Measurements from ENCODE around the gene TCF7L2. TPM values are rescaled to one million over a fixed set of nuclear protein-coding genes. Genes with fewer than 3 reads are reported as not detected.

TCF7L2 gene
- total RNA-seq, 3 donors from 2014 or later: 0.76 to 1.9 (median 0.90) TPM

DNA sequence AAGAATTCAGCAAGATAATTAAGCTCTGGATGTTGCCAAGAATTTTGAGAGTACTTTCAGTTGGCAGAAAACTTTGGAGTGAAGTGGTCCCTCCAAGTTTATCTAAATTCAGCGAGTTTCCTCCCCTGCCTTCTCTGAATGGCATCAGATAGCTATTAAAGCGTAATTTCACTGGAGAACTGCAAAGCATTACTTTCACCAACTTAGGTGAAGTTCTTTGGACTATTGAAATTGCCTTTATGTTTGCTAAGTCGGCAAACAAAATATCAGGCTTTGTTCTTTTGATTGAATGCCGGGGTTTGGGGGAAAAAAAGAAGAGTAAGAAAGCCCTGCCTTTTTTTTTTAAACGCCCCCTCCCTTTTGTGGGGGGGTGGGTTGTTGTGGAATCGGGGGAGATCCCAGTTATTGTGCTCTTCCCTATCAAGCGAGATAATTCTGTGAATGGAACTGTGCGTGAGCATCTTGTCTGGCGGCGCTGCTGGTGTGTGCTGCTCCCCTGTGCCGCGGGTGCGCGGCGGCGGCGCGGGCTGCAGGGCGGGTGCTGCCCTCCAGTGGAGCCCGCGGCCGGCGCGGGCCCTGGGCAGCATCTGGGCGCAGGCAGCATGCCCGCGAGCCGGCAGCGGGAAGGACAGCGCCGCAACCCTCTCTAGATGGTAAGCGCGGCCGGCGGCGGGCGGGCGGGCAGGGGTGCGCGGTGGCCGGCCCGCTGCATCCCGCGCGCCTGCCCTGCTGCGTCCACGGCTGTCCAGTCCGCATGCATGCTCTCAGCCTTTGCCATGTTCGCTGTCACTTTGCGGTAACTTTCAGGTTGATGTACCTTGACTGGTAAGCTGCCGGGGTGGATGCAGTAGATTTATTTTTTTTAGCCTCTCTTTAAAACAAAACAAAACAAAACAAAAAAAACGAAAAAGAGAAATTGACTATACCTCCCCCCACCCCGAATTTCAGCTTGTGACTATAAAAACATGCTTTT lies 176.5 kb downstream of the TCF7L2 start:
- Mint-ChIP-seq H3K27me3 (ENCODE audit: low read depth) (peaks cover 45% of the 10 kb centered on the region), H3K4me1 (ENCODE audit: low read depth) (peaks cover 6% of the 10 kb centered on the region), H3K4me3 (peak overlapping the region; percentile 55), H3K9me3 (no peaks in the 10 kb centered on the region), H3K36me3 (ENCODE audit: insufficient read depth) (no peaks in the 10 kb centered on the region)
- peak; percentile 98 to 100 for ATAC-seq
- DNase-seq: no peak

DNA sequence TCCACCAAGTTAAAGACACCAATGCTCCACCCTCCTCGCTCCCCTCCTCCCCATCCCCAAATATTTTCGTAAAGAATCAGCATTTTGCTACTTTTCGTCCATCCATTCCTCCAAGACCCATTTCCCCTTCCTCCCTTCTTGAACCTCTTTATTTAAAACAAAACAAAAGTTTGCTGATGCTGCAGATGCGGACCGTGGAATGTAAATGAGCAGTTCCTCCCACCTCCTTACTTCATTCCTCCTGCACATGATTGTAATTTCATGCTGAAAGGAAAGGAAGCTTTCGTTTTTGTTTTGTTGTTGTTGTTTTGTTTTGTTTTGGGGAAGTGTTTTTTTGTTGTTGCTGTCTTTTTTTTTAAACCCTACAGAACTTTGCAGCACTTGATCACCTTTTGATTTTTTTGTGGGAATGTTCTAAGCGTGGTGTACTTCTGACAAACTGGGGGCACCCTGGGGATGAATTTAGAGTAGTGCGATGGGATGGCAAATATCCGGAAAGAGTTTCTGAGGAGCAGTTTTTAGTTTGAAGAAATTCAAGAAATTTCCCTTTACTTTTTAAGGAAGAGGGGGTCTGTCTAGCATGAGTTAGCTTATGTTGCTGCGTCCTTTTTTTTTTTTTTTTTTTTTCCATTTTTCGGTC lies 177.3 kb downstream of the TCF7L2 start:
- no peak for ATAC-seq

DNA sequence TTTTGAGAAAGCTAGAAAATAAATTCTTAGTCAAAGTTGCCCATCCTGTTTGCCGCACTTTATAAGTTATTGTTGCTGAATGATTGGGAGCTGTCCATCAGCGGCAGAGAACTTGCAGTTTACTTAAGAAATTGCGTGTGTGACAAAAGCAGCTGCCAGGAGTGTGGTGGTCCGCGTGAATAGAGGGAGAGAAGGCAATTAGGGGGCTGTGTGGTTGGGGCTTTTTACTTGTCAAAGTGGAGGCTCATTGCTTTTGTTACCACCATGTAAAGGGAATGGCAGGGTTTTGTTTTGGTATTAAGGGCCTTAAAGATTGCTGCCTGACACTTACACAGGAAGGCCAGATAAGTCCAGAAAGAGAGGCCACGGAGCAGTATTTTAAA lies 177.8 kb downstream of the TCF7L2 start:
- no peak overlapping the region for H3K4me3 Mint-ChIP-seq
- DNase-seq: no peak
- ATAC-seq: no peak
- no peaks in the 10 kb centered on the region for H3K9me3 Mint-ChIP-seq
- H3K4me1 Mint-ChIP-seq (ENCODE audit: low read depth): peaks cover 6% of the 10 kb centered on the region
- H3K27me3 Mint-ChIP-seq (ENCODE audit: low read depth): peaks cover 45% of the 10 kb centered on the region
- H3K36me3 Mint-ChIP-seq (ENCODE audit: insufficient read depth): no peaks in the 10 kb centered on the region

More for the DNA sequence above, 177.3 kb downstream of the TCF7L2 start:
- Mint-ChIP-seq H3K4me3 (no peak overlapping the region), H3K36me3 (ENCODE audit: insufficient read depth) (no peaks in the 10 kb centered on the region), H3K4me1 (ENCODE audit: low read depth) (peaks cover 6% of the 10 kb centered on the region), H3K27me3 (ENCODE audit: low read depth) (peaks cover 45% of the 10 kb centered on the region), H3K9me3 (no peaks in the 10 kb centered on the region)
- DNase-seq: no peak

DNA sequence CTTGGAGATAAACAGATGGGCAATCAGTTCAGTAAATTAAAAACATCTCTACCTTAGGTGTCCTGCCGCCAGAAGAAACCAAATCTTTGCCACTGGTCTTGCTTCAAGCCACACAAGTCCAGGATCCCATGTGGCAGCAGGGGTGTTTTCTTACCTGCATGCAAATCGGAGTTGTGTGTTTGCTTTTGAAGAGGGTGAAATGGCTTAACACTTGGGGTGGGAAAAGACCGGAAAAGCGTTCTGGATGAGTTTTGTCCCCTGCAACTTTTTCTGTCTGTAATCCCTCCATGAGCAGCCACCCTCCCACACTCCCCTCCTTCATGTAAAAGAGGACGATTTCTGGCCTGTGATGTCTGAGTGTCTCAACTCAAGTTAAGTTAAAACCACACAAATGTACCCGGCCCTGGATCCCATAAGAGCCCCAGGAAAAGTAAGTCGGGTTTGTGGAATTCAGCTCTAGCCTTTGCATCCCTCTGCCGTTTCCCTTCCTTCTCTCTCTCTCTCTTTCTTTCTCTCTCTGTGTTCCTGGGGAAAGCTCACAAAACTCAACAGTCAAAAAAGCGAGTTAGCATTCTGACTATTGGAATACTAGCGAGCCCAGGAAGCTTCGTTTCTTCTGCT lies 178.5 kb downstream of the TCF7L2 start:
- Mint-ChIP-seq H3K36me3 (ENCODE audit: insufficient read depth) (peaks cover 2% of the 10 kb centered on the region), H3K27me3 (ENCODE audit: low read depth) (peaks cover 42% of the 10 kb centered on the region), H3K9me3 (no peaks in the 10 kb centered on the region), H3K4me1 (ENCODE audit: low read depth) (peaks cover 6% of the 10 kb centered on the region), H3K4me3 (no peak overlapping the region)
- no peak for DNase-seq
- no peak for ATAC-seq

DNA sequence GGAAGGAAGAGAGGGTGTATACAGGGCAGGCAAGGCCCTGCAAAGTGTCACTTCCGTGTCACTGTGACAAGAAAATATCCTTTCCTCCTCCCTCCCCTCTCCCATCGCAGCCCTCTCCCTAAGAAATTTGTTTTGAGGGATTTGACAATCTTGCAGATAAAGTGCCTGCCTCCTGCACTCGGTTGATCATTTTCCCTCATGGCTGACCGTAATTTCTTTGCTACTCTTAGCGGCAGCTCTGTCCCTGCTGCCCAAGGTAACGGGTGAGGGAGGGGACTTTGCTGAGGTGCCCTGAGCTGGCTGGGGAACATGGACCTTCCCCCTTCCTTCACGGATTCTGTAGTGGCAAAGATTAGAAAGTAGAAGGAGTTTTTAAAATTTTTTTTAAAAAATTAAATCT lies 179.1 kb downstream of the TCF7L2 start:
- peaks cover 6% of the 10 kb centered on the region for H3K4me1 Mint-ChIP-seq (ENCODE audit: low read depth)
- H3K27me3 Mint-ChIP-seq (ENCODE audit: low read depth): peaks cover 39% of the 10 kb centered on the region
- H3K36me3 Mint-ChIP-seq (ENCODE audit: insufficient read depth): peaks cover 2% of the 10 kb centered on the region
- no peaks in the 10 kb centered on the region for H3K9me3 Mint-ChIP-seq
- ATAC-seq: no peak
- DNase-seq: no peak
- no peak overlapping the region for H3K4me3 Mint-ChIP-seq

DNA sequence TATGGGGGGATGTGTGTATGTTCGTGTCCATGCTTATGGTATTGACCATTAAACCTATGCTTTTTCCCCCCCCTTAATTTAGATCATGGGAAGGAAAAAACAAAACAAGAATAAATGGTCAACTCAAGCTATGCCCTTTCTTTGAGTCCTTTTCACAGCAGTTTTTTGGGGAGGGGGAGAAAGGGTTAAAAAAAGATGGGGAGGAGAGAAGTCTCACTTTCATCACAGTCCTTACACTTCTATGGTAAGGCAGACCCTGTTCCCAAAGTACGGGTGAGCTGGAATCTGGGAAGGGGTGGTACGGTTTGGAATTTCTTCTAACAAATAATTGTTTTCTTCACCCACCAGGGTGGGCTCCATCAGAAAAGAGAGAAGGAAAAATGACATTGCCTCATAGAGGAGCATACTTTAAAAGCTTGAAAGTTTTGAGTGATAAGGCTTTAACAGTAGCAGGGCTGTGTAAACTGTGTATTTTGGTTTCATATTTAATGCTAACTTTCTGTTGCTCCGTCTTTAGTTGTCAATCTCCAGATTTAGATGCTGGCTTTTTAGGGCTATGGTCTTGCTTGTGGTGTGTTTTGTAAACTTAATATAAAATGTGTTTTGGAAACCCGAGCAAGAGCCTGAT lies 180.1 kb downstream of the TCF7L2 start:
- H3K27me3 Mint-ChIP-seq (ENCODE audit: low read depth): peaks cover 34% of the 10 kb centered on the region
- no peak overlapping the region for H3K4me3 Mint-ChIP-seq
- peaks cover 2% of the 10 kb centered on the region for H3K36me3 Mint-ChIP-seq (ENCODE audit: insufficient read depth)
- ATAC-seq: no peak
- no peak for DNase-seq
- H3K9me3 Mint-ChIP-seq: no peaks in the 10 kb centered on the region
- peaks cover 6% of the 10 kb centered on the region for H3K4me1 Mint-ChIP-seq (ENCODE audit: low read depth)

DNA sequence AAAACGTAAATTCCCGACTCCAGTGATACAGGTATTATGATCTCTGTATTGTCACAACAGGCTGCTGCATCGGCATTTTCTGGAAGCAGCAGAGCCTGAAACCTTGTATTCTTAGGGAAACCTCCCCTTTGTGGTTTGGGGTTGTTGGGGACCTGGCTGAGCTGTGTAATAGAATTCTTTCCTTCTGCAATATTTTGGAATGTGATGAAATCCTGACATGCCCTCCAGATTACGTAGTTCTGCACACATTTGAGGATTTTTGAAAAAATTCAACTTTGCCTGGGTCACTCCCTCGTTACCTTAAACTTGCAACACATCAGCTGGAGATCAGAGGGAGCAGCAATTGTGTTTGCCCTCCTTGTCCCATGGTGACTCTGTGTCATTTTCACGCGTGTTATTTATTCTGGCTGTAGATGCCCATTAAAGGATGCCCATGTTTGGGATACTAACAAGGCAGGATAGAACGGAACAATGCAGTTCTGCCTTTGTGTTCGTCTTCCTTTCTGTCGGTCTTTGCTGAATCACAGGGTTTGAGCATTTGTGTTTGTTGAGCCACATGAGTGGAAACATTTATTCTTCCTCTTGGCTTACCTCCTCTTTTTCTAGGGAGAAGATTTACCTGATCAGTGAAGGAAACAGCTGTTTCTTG lies 181.7 kb downstream of the TCF7L2 start:
- H3K9me3 Mint-ChIP-seq: no peaks in the 10 kb centered on the region

DNA sequence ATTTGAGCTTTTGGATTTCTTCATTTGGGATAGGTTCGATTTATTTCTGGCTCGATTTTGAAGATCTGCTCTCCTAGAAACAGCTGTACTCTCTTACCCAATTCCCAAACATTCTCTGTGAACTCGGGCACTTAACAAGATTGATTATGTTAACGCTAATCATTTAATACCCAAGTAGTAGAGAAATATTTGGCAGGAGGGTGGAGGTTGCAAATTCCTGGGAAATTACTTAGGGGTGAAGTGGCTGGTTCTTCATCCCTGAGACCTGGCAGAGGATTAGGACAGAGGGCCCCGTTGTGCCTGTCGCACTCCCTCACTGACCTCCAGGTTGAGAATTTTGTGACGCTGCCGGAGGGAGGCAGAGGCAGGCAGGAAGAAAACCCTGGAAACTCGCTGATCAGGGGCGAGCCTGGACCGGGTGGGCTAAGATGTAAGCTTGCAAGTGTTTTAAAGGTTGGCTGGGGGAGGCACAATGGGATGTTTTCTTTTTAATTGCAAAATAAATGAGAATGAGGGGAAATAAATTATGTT lies 182.6 kb downstream of the TCF7L2 start:
- Mint-ChIP-seq H3K27me3 (ENCODE audit: low read depth) (peaks cover 13% of the 10 kb centered on the region), H3K4me1 (ENCODE audit: low read depth) (no peaks in the 10 kb centered on the region), H3K36me3 (ENCODE audit: insufficient read depth) (peaks cover 2% of the 10 kb centered on the region), H3K4me3 (no peak overlapping the region), H3K9me3 (no peaks in the 10 kb centered on the region)
- DNase-seq: no peak
- ATAC-seq: no peak

More for the DNA sequence above, 181.7 kb downstream of the TCF7L2 start:
- Mint-ChIP-seq H3K4me3 (no peak overlapping the region), H3K36me3 (ENCODE audit: insufficient read depth) (peaks cover 2% of the 10 kb centered on the region), H3K27me3 (ENCODE audit: low read depth) (peaks cover 21% of the 10 kb centered on the region), H3K4me1 (ENCODE audit: low read depth) (no peaks in the 10 kb centered on the region)
- DNase-seq (no peak), ATAC-seq (no peak)

DNA sequence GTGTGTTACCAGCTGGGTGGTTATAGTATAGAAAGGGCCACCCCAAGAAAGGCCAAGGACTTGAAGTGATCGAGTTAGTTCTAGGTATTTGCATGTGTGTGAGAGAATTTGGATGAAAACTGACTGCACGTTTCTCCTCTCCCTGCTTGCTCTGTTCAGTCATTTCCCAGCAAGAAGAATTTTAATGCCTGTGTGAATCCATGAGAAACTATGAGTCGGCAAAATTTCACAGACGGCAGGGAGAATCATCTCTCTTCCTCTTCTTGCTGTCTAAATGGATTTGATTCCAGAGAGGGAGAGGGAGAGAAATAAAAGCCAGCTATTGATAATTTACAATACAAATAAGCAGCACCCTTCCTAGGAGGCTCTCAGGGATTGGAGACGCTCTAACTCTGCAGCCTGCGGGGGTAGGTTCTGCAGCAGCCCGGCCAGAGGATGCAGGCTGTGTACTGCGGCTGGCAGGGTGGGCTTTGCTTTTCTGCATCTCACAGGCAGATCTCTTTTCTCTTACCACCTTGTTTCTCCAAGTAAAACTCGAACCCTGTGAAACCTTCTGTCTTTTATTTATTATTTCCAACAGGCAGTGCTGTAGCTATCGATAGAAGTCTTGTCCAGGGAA lies 183.6 kb downstream of the TCF7L2 start:
- no peaks in the 10 kb centered on the region for H3K4me1 Mint-ChIP-seq (ENCODE audit: low read depth)
- ATAC-seq (no peak), DNase-seq (no peak)
- peaks cover 7% of the 10 kb centered on the region for H3K27me3 Mint-ChIP-seq (ENCODE audit: low read depth)
- no peak overlapping the region for H3K4me3 Mint-ChIP-seq
- H3K9me3 Mint-ChIP-seq: no peaks in the 10 kb centered on the region
- peaks cover 2% of the 10 kb centered on the region for H3K36me3 Mint-ChIP-seq (ENCODE audit: insufficient read depth)

DNA sequence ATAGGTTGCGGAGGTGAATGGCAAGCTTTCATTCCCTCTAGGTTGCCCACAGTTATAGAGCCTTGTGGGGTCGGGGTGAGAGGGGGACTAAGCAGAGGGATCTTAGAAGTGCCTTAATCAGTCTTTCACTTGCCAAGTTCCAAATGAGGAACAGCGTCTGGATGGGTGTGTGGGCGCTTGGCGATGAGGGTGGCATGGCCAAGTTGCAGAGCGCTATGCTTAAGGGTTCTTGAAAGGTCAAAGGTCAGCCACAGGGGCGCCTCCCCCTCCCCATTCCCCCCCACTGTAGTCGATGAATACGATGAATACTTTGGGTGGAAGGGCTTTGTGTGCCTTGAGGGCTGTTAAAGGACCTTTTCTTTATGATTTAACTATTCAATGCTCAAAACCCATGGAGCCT lies 185.0 kb downstream of the TCF7L2 start:
- Mint-ChIP-seq H3K36me3 (ENCODE audit: insufficient read depth) (peaks cover 2% of the 10 kb centered on the region), H3K9me3 (no peaks in the 10 kb centered on the region), H3K4me3 (no peak overlapping the region), H3K27me3 (ENCODE audit: low read depth) (peaks cover 2% of the 10 kb centered on the region), H3K4me1 (ENCODE audit: low read depth) (no peaks in the 10 kb centered on the region)
- no peak for ATAC-seq
- DNase-seq: no peak

DNA sequence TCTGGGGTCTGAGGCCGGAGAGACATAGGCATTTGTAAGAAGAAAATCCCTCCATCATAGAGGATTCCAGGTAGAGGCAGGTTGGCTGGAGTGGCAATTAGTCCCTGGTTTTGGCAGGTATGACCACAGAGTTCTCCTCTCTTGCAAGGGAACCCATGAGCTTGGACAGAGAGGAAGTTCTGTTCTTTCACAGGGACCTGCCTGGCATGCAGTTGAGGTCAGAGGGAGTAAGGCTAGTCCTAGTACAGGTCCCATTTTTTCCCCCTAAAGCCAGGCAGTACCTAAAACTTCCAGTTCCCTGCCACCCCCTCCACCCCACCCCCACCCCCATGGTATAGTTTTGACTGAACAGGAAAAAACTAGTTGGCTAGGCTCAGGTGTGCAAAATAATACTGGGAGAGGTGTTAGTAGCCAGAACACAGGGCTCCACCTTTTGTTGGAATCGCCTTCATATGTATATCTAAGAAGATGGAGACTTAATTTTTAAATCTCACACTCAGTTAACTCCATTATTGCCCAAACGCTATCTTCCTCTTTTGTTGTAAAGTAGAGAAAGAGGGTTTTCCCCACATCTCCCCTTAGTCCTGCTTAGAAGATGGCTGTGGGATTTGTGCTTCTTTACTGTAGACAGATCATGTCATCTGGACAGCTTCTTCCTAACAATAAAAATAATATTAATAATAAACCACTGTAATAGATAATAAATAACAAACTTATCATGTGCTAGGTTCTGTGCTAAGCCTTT lies 188.1 kb downstream of the TCF7L2 start:
- Mint-ChIP-seq H3K27me3 (ENCODE audit: low read depth) (peaks cover 2% of the 10 kb centered on the region), H3K9me3 (no peaks in the 10 kb centered on the region), H3K36me3 (ENCODE audit: insufficient read depth) (peaks cover 2% of the 10 kb centered on the region), H3K4me1 (ENCODE audit: low read depth) (no peaks in the 10 kb centered on the region), H3K4me3 (no peak overlapping the region)
- DNase-seq: no peak
- ATAC-seq: no peak

DNA sequence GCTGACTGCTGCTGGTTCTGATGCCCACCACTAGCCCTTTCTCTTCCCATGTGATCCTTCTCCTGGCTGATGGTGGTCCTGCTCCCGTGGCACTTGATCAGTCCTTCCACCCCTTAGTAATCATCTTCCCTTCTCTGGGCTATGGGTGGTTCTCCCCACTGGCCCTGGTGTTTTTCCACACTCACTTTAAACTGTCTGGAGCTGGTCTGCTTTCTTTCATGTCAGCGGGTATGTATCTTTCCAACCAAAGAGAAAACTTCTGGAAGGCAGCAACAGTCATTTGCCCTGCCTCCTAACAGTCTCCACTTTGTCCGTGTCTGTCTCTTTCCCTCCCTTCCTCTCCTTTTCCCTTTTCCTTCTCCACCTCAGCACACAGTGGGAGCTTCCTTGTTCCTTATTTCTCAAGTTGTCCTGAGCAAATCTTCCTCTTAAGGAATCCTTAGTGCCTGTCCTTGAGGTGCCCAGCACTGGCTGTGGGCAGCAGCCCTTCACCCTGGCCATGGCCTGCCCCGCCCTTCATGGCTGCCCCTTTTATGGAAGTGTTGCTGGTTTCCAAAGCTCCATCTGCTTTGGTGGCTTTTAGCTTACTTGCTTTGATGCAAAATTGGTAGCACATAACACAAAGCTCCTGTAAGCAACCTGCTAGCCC lies 189.0 kb downstream of the TCF7L2 start:
- H3K27me3 Mint-ChIP-seq (ENCODE audit: low read depth): peaks cover 2% of the 10 kb centered on the region
- H3K9me3 Mint-ChIP-seq: no peaks in the 10 kb centered on the region
- no peaks in the 10 kb centered on the region for H3K4me1 Mint-ChIP-seq (ENCODE audit: low read depth)
- no peak overlapping the region for H3K4me3 Mint-ChIP-seq
- no peaks in the 10 kb centered on the region for H3K36me3 Mint-ChIP-seq (ENCODE audit: insufficient read depth)
- no peak for DNase-seq
- no peak for ATAC-seq

All from activated T-cell treated with anti-CD3 and anti-CD28 coated beads, Interleukin-2, amount 50 U/mL, for 4 hours (primary cell).